Heart right ventricle (tissue), 16 donors: Measurements from ENCODE around the gene S100P. TPM values are rescaled to one million over a fixed set of nuclear protein-coding genes. Genes with fewer than 3 reads are reported as not detected.
A peak's percentile ranks its signal among the peaks of the same experiment; 100 is the strongest.

Experiments
- ATAC-seq, 8 donors: fragments of 200-7000 bp; cut with Tn5 transposase; one replicate each; pipeline ENCODE4 v1.9.1; 2020; ENCODE audit warnings: mild to moderate bottlenecking in 8 of 8, moderate library complexity in 8 of 8, moderate number of reproducible peaks in 1 of 8
- DNase-seq, 2 donors: peaks; one replicate each; pipeline ENCODE4 v3.0.0-alpha.2; 2020
- H3K27ac ChIP-seq, 10 donors: fragments of 200-600 bp; sonication (generic) in 2 of 10; one replicate each; pipeline versions ENCODE4 v1.5.0 to v1.8.0; 2020 to 2022; ENCODE audit warnings: mild to moderate bottlenecking in 3 of 10
- H3K27me3 ChIP-seq, 7 donors: fragments of 200-600 bp; one replicate each; pipeline ENCODE4 v1.8.0; 2021 to 2022; ENCODE audit warnings: mild to moderate bottlenecking in 2 of 7
- H3K36me3 ChIP-seq, 9 donors: fragments of 200-600 bp; sonication (generic) in 1 of 9; one replicate each; pipeline versions ENCODE4 v1.5.0 to v1.8.0; 2020 to 2022; ENCODE audit warnings: mild to moderate bottlenecking in 2 of 9
- H3K4me1 ChIP-seq, 9 donors: fragments of 200-600 bp; sonication (generic) in 1 of 9; one replicate each; pipeline versions ENCODE4 v1.5.0 to v1.8.0; 2020 to 2022; ENCODE audit warnings: mild to moderate bottlenecking in 4 of 9
- H3K4me3 ChIP-seq, 10 donors: fragments of 200-600 bp; sonication (generic) in 2 of 10; one replicate each; pipeline versions ENCODE4 v1.5.0 to v1.8.0; 2020 to 2022; ENCODE audit warnings: mild to moderate bottlenecking in 7 of 10, moderate library complexity in 2 of 10
- H3K9me3 ChIP-seq, 11 donors: fragments of 200-600 bp in 10 of 11; sonication (generic) in 2 of 11; one replicate each; pipeline versions ENCODE4 v1.5.0 to v1.8.0; 2013 to 2022; ENCODE audit warnings: mild to moderate bottlenecking in 2 of 11, control low read depth in 1 of 11, moderate library complexity in 1 of 11
- CTCF ChIP-seq, 9 donors: fragments of 200-600 bp; sonication (generic) in 2 of 9; IDR thresholded peaks; one replicate each; pipeline versions ENCODE4 v1.5.0 to v1.8.0; 2021 to 2022; ENCODE audit warnings: antibody characterized with exemption in 9 of 9, mild to moderate bottlenecking in 5 of 9, moderate library complexity in 1 of 9
- WGBS, 2 donors: extraction: QIAGEN DNeasy Blood & Tissue Kit; methylation state at CpG; one replicate each; pipeline ENCODE4 v1.1.7; 2013; ENCODE audit warnings: inconsistent platforms in 1 of 2; 5-methylcytosine and 5-hydroxymethylcytosine counted together
- intact Hi-C, 10 donors: fragments of 100-400 bp; cut with DNase I; formaldehyde crosslinking; loops; one replicate each; pipeline versions ENCODE4 v1.11.1 to v1.14.2; 2022
- polyA plus RNA-seq, 2 donors: library from polyadenylated mRNA; stranded (reverse); fragments of 200-250 nt; gene quantifications; one replicate each; pipeline ENCODE4 v1.2.3, GENCODE V29; 2013
- total RNA-seq, 10 donors: library from RNA; stranded (reverse); fragmentation: NEBNext Ultra II Directional in 3 of 10; extraction: Animal tissue kit (Norgen Biotek cat#: 25700) in 3 of 10; gene quantifications; one replicate each; pipeline versions ENCODE4 v1.2.1 to v1.2.4, GENCODE V29; 2021 to 2023
- donor health status: Arrhythmogenic right ventricular cardiomyopathy.
- donor health status: ischemic (EF 13 %, LVEDD 7.1; RV severe dilation, severe dysfunction).
- donor health status: healthy with polysubstance abuse.
- donor health status: DM: no; HTN: yes; CAD: no.
- donor health status: DM: no; HTN: no; CAD: no.
- donor health status: ischemic (EF 25% LVEDD 6.9; RV normal size, moderate dysfunction).
- donor health status: ischemic (EF 25% LVEDD 5.7; RV mildly dilated, moderate dysfunction).
- donor health status: healthy.
- donor health status: DM: yes; HTN: yes; CAD: no.
- donor health status: Ischemic cardiomyopathy.
- donor health status: ischemic (EF 35%, LVEDD 5.7; RV mildly dilated, moderate dysfunction).
- donor health status: nonischemic (EF 11% LVEDD 7.7; RV severe dilation, severe dysfunction).
- donor health status: DM: yes; HTN: yes; CAD: no.
- donor health status: PGD.
- donor health status: ischemic (EF 29% LVEDD 5.4; RV normal size, mild dysfunction).
- donor health status: nonischemic (EF 23%, LVEDD 6.1; RV moderate dilation, normal function).

S100P gene
- total and polyA plus RNA-seq, 12 donors, result 0.22 to 8.2 (median 1.4) TPM; not detected in 4

- DNase-seq, result no peak
- peak in 1 of 8 donors; percentile 50 for ATAC-seq
- H3K4me3 ChIP-seq, result no peak overlapping the region
- 76 to 79% methylated on average over 65 of the region's 65 CpGs for WGBS, 2 donors
- H3K9me3 ChIP-seq, result peaks cover 0 to 6% (median 0%) of the 10 kb centered on the region in 11 donors
- H3K27ac ChIP-seq, result peak overlapping the region in 2 of 10 donors; percentile 6 to 77
- H3K27me3 ChIP-seq, result peaks cover 0 to 47% (median 0%) of the 10 kb centered on the region in 7 donors
- intact Hi-C loops, result no loop called here
- H3K4me1 ChIP-seq, result peaks cover 0 to 14% (median 8%) of the 10 kb centered on the region in 9 donors
- TF ChIP-seq CTCF (IDR thresholded peaks at IDR 0.05), result no peak
- no peaks in the 10 kb centered on the region for H3K36me3 ChIP-seq
Observed at GRCh38 chr4:6657242-6658208, 36.2 kb upstream of the S100P start.

- peak overlapping the region in 7 of 10 donors; percentile 6 to 77 (median 61) for H3K27ac ChIP-seq
- H3K4me1 ChIP-seq, result peaks cover 0 to 14% (median 8%) of the 10 kb centered on the region in 9 donors
- peaks cover 0 to 6% (median 0%) of the 10 kb centered on the region in 11 donors for H3K9me3 ChIP-seq
- H3K36me3 ChIP-seq, result no peaks in the 10 kb centered on the region
- 85 to 90% methylated on average over 7 of the region's 7 CpGs for WGBS, 2 donors
- DNase-seq, result no peak
- ATAC-seq, result peak in 5 of 8 donors; percentile 17 to 54 (median 26)
- no peak for TF ChIP-seq CTCF (IDR thresholded peaks at IDR 0.05)
- peak overlapping the region in 7 of 10 donors; percentile 41 to 59 (median 52) for H3K4me3 ChIP-seq
- intact Hi-C loops, result no loop called here
- H3K27me3 ChIP-seq, result peaks cover 0 to 54% (median under 1%) of the 10 kb centered on the region in 7 donors
Observed at GRCh38 chr4:6658209-6658595, 35.5 kb upstream of the S100P start.

DNA sequence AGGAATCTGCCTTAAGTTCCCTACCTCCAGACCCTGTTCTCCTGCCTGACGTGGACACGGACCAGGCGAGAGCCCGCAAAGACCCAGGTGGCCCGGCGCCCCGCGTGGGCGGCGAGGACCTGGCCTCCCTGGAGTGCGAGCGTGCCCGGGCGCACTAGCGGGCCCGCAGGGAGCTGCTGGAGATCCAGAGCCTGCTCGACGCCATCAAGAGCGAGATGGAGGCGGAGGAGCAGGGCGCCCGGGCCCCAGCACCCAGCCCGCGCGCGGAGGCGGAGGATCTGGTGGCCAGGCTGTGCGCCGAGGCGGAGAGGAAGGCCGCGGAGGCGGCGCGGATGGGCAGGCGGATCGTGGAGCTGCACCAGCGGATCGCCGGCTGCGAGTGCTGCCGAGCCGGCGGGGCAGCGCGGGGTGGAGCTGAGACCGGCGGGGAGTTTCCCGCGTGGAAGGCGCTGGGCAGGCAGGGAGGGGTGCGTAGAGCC is 35.0 kb upstream of the S100P start:
- peak in 1 of 2 donors; percentile 59 for DNase-seq
- no peak for TF ChIP-seq CTCF (IDR thresholded peaks at IDR 0.05)

DNA sequence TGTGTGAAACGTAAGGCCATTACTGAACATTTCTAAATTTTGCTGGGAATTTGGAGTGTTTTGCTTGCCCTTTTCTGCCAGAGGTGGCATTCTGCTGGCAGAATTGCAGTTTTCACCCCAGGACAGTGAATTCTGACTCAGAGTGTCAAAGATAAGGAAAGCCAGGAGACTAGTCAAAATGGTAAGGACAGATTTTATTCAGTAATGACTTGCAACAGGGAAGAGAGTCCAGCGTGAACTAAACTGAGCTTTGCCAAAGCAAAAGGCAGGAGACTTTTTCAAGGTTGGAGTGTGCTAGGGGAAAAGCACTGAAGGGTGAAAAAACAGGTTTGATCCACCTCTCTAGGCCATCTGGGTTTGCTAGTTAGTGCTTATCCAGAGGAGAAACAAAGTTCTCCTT is 33.8 kb upstream of the S100P start:
- H3K9me3 ChIP-seq, result no peaks in the 10 kb centered on the region
- no peak overlapping the region for H3K4me3 ChIP-seq
- H3K36me3 ChIP-seq, result no peaks in the 10 kb centered on the region
- TF ChIP-seq CTCF (IDR thresholded peaks at IDR 0.05), result no peak
- DNase-seq (no peak), ATAC-seq (no peak)
- intact Hi-C loops, result no loop called here
- peaks cover 0 to 71% (median 14%) of the 10 kb centered on the region in 7 donors for H3K27me3 ChIP-seq
- 77 to 91% methylated on average over 2 of the region's 2 CpGs for WGBS, 2 donors
- H3K27ac ChIP-seq, result no peak overlapping the region
- peaks cover 0 to 24% (median 14%) of the 10 kb centered on the region in 9 donors for H3K4me1 ChIP-seq

More for the DNA sequence above, 35.0 kb upstream of the S100P start:
- Histone ChIP-seq H3K36me3 (no peaks in the 10 kb centered on the region), H3K9me3 (peaks cover 0 to 6% (median 0%) of the 10 kb centered on the region in 11 donors), H3K4me1 (peaks cover 0 to 14% (median 8%) of the 10 kb centered on the region in 9 donors), H3K27ac (peak overlapping the region in 8 of 10 donors; percentile 6 to 77 (median 58)), H3K4me3 (peak overlapping the region; percentile 21 to 59 (median 46)), H3K27me3 (peaks cover 0 to 58% (median 4%) of the 10 kb centered on the region in 7 donors)
- 11 to 12% methylated on average over 52 of the region's 52 CpGs for WGBS, 2 donors
- intact Hi-C loops, result no loop called here
- ATAC-seq, result peak; percentile 60 to 83 (median 74)
